Measurements from ENCODE around the gene ZNF688.
A peak's percentile ranks its signal among the peaks of the same experiment; 100 is the strongest.
"Not testable (repeated sequence)": the region's sequence is repeated elsewhere in the genome, so short reads cannot be mapped to it uniquely, and the experiment has no call there.

Gene ZNF688

DNA sequence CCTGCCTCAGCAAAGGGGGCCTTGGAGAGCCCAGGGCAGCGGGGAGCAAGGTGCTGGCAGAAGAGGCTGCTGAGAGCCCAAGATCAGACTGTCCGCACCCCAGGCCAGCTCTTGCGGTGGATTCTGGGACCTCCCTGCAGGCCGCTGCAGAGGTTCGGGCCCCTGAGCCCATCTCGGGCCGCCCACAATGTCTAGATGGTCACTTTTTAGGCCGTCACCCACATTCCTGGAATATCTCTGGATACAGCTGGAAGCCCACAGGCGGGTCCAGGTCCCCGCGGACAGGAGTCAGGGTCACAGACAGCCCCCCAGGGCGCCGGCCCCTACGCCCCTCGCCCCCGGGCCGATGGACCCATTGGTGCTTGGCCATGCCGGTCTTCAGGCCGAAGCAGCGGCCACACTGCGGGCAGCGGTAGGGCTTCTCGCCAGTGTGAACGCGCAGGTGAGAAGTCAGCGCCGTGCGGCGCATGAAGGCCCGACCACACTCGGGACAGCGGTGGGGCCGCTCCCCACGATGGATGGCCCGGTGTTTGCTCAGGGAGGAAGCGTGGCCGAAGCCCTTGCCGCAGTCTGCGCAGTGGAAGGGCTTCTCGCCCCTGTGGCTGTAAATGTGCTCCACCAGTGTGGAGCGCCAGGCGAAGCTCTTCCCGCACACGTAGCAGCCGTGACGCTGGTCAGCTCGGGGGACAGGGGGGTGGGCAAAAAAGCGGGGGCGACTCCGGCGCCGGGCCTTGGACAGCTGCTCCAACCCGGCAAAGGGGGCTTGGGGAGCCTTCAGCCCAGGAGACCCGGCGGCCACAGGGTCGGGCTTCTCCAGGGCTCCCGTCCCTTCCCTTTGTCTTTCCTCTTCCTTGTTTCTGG is 39.0 kb downstream of the ZNF688 start:
- DNase-seq: no peak

DNA sequence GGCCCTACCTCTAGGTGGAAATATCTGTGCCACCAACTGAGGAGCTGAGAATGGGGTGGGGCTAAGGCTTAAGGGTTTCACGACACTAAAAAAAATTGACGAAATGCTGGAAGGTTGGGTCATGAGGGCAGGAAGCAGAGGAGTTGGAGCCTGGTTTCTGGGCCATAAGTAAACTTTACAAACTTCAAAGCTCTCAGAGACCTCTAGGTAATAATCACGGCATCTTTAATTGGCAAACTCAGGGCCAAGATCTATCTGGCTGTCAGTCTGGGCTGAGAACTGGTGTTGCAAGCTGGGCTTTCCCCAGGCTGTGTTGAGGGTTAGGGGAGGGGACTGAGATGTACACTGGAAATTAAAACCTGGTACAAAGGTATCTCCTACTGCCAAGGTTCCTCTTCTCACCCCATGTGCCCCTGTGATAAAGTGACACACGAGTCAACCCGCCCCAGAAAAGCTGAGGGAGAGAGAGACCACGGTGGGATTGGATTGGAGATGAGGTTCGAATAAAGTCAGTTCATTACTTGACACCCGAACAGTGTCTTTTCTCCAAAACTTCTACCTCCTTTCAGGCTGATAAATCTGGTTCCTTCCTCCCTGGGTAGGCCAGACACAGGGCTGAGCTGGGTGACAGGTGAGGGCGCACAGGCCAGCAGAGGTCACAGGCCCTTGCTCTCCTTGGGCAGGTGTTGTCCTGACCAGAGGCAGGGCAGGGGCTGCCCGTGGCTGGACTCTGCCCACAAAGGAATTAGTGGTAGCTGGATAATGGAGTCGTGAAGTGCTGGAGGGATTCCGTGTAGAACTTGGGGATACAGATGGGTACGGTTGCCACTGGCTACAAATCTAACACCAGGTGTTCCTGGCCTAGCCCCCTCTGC is 41.1 kb downstream of the ZNF688 start:
- peak; percentile 55 for DNase-seq

DNA sequence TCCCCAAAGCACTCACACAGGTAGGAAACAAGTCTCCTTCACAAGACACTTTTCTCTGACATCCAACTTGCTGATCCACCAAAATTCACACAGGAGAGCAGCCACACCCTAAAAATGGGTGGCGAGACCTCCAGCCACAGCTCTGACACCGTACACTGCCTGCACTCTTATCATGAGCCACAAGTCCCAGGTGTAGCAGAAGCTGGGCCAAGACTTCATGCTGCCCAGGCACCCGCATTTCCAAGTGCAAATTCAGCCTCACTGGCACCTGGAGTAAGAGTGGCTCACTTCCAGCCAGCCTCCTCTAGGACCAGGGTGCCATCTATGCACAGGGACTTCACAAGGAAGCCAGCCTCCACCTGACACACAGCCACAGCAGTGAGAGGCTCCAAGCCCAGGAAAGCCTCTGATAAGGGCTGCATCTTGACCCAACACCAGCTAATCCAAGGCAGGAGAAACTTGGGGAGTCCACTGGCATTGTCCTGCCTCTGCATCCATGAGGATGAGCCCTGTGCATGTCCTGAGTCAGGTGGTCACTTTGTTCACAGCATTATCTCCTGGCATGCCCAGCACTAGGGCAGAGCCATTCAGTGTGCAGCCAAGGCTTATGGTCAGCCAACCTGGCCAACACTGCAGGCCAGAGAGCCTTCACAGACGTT is 42.6 kb downstream of the ZNF688 start:
- no peak for DNase-seq

DNA sequence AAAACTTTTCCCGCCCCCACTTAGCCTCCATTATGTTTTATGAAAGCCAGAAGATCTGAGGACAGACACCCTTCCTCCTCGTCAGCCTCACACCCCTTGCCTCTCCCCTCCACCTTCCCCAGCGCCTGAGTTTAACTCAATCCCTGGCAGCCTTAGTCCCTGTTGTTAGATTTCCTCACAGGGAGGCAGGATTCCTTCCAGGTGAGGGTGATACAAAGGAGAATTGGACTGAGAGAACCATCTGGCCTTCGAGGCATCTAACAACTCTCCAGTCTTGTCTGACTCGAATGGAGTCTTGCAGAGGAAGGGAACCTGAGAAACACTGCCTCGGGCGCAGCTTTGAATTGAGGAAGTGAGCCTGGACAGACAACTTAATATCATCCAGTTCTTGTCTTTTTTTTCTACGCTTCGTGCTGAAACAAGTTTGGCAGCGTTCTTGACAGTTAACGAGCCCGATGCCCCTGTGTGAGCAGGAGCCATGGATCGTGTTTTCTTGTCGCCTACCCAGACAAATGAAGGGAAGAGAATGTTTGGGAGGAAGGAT is 43.8 kb downstream of the ZNF688 start:
- peak; percentile 30 for DNase-seq

DNA sequence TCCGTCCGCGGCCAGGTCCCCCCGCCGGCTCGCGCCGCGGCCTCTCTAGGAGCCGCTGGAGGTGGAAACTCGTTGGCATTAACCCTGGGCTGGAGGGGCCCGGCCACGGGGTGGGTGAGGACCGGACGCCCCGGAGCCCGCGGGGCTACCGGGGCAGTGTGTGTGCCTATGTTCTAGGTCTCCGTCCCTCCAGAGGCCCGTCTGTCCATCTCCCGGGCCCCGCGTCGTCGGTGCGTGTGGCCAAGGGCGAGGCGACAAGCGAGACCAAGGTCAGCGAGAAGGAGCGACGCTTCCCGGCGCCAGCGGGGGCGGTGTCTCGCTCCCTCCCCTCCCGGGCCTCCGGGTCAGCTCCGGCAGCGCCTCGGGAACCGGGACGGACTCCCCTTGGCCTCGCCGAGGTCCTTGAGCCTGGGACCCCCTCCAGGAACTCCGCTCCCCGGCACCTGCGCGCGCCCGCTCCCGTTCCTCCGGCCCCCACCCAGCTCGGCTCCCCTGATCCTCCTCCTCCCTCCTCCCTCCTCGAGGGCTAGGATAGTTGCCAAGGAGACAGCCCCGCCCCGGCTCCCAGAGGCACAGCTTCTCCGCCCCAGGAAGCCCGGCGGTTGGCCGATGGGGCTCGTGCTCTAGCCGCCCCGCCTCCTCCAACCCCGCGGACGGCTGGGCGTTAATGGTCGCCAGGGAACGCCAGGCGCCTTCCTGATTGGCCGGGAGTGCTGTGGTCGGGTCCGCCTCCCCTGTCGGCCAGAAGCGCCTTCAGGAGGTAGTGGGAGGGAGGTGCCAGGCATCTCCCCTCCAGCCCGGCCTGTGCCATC is 44.5 kb downstream of the ZNF688 start:
- peak; percentile 94 for DNase-seq

DNA sequence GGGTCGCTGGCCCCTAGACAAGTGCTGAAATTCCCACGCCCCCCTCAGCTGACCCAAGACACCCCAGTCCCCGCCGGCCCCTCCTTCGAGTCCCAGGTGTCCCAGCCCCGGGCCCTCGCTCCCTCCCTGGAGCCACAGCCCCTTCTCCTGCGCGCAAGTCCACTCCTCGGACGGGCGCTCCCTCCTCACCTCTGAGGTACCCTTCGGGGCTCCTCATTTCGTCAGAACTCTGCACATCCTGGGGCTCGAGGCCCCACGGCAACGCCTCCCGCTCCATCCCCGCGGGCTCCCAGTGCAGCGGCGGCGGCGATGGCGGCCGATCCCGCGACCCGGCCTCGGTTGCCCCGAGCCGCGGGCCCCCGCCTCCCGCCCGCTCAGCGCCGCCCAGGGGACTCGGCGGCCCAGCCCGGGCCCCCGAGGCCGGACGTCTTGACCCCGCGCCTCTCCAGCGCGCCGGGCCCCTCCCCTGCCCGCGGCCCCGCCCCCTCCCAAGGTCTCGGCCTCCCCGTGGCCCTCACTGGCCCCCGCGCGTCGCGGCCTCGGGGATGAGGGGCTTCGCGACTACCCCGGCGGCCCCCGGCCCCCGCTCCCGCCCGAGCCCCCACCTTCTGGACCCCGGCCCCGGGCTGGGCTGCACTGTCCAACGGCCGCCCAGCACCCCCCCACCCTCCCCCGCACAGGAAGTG is 45.2 kb downstream of the ZNF688 start, which contains the start of gene ZNF768:
Gene ZNF768 (minus strand): TSS at position 430 of the 686 bp plus-strand sequence. CDS start 153 bp downstream, at position 277.
- no peak for DNase-seq

DNA sequence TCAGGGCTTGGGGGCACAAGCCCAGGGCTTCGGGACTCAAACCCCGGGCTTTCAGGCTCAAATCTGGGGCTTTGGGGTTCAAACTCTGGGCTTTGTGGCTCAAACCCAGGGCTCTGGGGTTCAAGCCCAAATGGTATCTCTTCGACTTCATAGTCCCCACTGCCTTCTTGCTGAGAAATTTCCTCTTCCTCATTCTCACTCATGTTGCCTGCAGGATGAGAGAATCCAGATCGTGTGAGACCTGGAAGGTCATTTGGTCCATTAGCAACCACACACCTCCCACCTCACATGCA is 45.7 kb downstream of the ZNF688 start:
- DNase-seq: no peak

DNA sequence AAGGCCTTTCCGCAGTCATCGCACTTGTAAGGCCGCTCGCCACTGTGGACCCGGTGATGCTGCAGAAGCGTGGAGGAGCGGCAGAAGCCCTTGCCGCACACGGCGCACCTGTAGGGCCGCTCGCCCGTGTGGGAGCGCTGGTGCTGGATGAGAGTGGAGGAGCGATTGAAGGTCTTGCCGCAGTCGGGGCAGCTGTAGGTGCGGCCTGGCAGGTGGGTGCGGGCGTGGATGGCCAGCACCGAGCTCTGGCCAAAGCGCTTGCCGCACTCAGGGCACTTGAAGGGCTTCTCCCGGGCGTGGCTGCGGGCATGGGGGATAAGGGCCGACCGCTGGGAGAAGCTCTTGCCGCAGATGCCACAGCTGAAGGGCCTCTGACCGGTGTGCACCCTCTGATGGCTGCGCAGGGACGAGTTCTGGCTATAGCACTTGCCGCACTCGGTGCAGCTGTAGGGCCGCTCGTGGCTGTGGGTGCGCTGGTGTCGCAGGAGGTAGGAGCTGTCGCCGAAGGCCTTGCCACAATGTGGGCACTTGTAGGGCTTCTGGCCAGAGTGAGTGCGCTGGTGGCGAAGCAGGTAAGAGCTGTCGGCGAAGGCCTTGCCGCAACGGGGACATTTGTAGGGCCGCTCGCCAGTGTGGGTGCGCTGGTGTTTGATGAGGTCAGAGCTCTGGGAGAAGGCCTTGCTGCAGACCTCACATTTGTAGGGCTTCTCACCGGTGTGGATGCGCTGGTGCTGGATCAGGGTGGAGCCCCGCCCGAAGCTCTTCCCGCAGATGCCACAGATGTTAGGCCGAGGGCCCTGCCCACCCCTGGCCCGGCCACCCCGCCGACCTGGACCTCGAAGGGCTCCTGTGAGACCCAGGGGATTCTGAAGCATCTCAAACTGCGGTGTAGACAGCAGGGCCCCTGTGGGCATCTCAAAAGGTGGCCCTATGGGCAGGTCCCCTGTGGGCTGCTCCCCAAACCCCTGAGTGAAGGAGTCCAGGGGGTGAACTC is 46.6 kb downstream of the ZNF688 start:
- no peak for DNase-seq

DNA sequence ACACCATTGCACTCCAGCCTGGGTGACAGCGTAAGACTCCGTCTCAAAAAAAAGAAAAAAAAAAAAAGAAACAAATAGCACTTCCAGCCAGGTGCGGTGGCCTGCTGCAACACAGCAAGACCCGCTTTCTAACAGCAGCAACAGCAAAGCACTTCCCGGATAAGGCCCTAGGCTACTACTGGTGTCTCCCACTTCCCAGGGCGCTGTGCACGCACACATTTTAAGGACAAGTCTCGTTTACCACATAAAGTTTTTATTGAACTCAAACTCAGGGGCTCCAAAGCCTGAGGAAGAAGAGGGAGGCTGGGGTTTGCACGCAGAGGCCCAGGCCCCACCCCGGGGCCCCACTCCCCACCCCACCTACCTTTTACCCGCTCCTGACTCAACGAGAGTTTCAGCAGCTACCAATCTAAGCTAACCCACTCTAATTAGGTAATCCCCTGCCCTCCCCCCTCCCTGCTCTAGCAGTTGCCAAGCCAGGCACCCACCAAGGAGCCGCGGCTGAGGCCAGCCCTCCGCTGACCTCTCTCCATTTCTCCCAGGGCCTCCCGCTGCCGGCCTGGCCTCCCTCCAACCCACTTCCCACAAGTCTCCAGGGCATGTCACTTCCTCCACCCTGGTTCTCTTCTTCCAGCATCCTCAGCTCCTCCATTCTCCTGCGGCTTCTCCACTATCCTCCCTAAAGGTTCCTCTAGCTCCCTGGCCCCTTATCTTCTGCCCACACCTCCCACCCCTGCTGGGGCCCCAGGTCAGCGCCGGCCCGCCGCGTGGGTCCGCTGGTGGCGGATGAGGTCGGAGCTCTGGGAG is 47.5 kb downstream of the ZNF688 start:
- DNase-seq: no peak

DNA sequence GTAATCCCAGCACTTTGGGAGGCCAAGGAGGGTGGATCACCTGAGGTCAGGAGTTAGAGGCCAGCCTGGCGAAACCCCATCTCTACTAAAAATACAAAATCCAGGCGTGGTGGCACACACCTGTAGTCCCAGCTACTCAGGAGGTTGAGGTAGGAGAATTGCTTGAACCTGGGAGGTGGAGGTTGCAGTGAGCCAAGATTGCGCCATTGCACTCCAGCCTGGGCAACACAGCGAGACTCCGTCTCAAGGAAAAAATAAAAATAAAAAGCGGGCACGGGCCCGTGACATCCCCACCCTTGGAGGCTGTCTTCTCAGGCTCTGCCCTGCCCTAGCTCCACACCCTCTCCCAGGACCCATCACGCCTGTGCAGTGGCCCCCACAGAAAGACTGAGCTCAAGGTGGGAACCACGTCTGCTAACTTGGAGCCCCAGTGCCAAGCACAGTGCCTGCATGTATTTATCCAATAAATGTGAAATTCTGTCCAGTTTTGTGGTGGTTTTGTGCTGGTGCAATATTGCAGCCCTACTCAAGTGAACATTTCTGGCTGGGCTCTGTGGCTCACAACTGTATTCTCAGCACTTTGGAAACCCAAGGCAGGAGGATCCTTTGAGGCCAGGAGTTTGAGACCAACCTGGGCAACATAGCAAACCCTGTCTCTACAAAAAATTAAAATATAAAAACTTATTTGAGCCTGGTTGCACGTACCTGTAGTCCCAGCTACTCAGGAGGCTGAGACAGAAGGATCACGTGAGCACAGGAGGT is 48.6 kb downstream of the ZNF688 start:
- not testable (repeated sequence) for DNase-seq

DNA sequence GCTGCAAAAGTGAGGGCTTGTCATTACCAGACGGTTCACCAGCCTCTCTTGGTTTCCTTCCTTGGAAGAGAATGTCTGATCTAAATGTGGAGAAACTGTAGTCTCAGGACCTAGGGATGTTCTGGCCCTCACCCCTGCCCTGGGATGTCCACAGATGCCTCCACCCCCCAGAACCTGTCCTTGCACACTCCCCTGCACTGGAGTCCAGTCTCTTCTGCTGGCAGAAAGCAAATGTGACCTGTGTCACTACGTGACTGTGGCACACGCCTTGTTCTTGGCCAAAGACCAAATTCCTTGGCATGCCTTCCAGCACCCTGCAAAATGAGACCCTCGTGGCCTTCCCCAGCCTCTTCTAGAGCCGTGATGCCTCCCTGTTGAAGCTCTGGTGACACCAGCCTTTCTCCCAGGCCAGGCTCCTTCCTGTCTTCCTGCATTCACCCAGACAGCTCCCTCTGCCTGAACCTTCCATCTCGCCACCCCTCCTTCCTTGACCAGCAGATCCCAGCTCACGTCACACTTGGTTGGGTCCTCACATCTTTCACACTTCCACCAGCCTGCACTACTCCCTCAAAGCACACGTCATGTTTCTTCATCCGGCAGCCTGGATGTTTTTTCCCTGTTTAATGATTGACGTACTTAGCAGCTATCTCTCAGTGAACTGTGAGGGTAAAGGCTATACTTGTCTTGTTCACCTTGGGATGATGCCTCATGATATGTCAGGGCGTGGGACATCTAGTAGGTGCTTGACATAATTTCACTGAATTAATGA is 49.5 kb downstream of the ZNF688 start:
- DNase-seq: no peak

DNA sequence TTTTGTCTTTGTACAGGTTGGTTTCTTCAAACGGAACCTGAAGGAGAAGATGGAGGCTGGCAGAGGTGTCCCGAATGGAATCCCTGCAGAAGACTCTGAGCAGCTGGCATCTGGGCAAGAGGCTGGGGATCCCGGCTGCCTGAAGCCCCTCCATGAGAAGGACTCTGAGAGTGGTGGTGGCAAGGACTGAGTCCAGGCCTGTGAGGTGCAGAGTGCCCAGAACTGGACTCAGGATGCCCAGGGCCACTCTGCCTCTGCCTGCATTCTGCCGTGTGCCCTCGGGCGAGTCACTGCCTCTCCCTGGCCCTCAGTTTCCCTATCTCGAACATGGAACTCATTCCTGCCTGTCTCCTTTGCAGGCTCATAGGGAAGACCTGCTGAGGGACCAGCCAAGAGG is 50.0 kb downstream of the ZNF688 start:
- no peak for DNase-seq

Data from CD4-positive, alpha-beta T cell treated with Interleukin-17A for 1 hour (primary cell).